ENCODE data around the gene CCL21.
A peak's percentile ranks its signal among the peaks of the same experiment; 100 is the strongest.
"Not testable (repeated sequence)": the region's sequence is repeated elsewhere in the genome, so short reads cannot be mapped to it uniquely, and the experiment has no call there.

Gene CCL21

GRCh38 chr9:34710023-34710422 is at the start of gene CCL21:
CCL21 (minus strand) TSS chr9:34710136; CDS start chr9:34710066, 70 bp downstream.
- no peak for DNase-seq

- DNase-seq: no peak
These were observed 49.6 kb upstream of the CCL21 start for GRCh38 chr9:34759432-34760134.

- DNase-seq: not testable (repeated sequence)
These were observed 40.4 kb upstream of the CCL21 start for GRCh38 chr9:34750320-34750719.

GRCh38 chr9:34746526-34746925 is 36.6 kb upstream of the CCL21 start:
- no peak for DNase-seq

- peak; percentile 9 for DNase-seq
These were observed 34.6 kb upstream of the CCL21 start for GRCh38 chr9:34744295-34745221.

GRCh38 chr9:34742710-34743109 is 32.8 kb upstream of the CCL21 start:
- DNase-seq: no peak

- no peak for DNase-seq
These were observed 31.7 kb upstream of the CCL21 start for GRCh38 chr9:34741628-34742027.

GRCh38 chr9:34740176-34740575 is 30.2 kb upstream of the CCL21 start:
- not testable (repeated sequence) for DNase-seq

- no peak for DNase-seq
These were observed 27.8 kb upstream of the CCL21 start for GRCh38 chr9:34737677-34738260.

- DNase-seq: no peak
These were observed 24.8 kb upstream of the CCL21 start for GRCh38 chr9:34734720-34735119.

GRCh38 chr9:34732886-34733285 is 22.9 kb upstream of the CCL21 start:
- DNase-seq: no peak

GRCh38 chr9:34732478-34732877 is 22.5 kb upstream of the CCL21 start:
- DNase-seq: no peak

- DNase-seq: no peak
These were observed 13.2 kb upstream of the CCL21 start for GRCh38 chr9:34723141-34723540.

GRCh38 chr9:34719769-34720025 is 9.8 kb upstream of the CCL21 start:
- DNase-seq: not testable (repeated sequence)

GRCh38 chr9:34719021-34719768 is 9.3 kb upstream of the CCL21 start:
- no peak for DNase-seq

- no peak for DNase-seq
These were observed 8.2 kb upstream of the CCL21 start for GRCh38 chr9:34717996-34718614.

- no peak for DNase-seq
These were observed 6.8 kb upstream of the CCL21 start for GRCh38 chr9:34716711-34717110.

- DNase-seq: no peak
These were observed 5.8 kb upstream of the CCL21 start for GRCh38 chr9:34715639-34716215.

GRCh38 chr9:34714007-34714406 is 4.1 kb upstream of the CCL21 start:
- DNase-seq: no peak

GRCh38 chr9:34712140-34712539 is 2.2 kb upstream of the CCL21 start:
- no peak for DNase-seq

GRCh38 chr9:34709196-34709978 is 549 bp downstream of the CCL21 start:
- DNase-seq: no peak

- no peak for DNase-seq
These were observed 2.8 kb downstream of the CCL21 start for GRCh38 chr9:34707130-34707529.
